Activated T-cell treated with anti-CD3 and anti-CD28 coated beads, Interleukin-2, amount 50 U/mL, for 72 hours (primary cell): ENCODE results near the gene PCK1. TPM values are rescaled to one million over a fixed set of nuclear protein-coding genes. Genes with fewer than 3 reads are reported as not detected.

Experiments used
- ATAC-seq, 2 donors: fragments of 150-1000 bp; cut with Tn5 transposase; replicated peaks in 1 of 2; 2 replicates each; pipeline ENCODE4 v1.10.0; 2021; ENCODE audit warnings: moderate library complexity in 2 of 2, mild to moderate bottlenecking in 1 of 2
- DNase-seq, 2 donors: peaks; one replicate each; pipeline ENCODE4 v3.0.0; 2021 to 2022; ENCODE audit warnings: mixed read lengths in 1 of 2
- H3K27ac Mint-ChIP-seq: one replicate; pipeline ENCODE4 v1.8.0; 2022; ENCODE audit warnings: mild to moderate bottlenecking, moderate library complexity, mixed read lengths
- H3K27me3 Mint-ChIP-seq: one replicate; pipeline ENCODE4 v1.8.0; 2022; ENCODE audit warnings: low read depth, mixed read lengths
- H3K36me3 Mint-ChIP-seq, 2 donors: one replicate each; pipeline ENCODE4 v1.8.0; 2022; ENCODE audit warnings: mixed read lengths in 2 of 2, mild to moderate bottlenecking in 1 of 2; ENCODE audit not compliant: insufficient read depth in 2 of 2
- H3K4me1 Mint-ChIP-seq: one replicate; pipeline ENCODE4 v1.8.0; 2022; ENCODE audit warnings: low read depth, mixed read lengths
- H3K4me3 Mint-ChIP-seq, 2 donors: one replicate each; pipeline ENCODE4 v1.8.0; 2022; ENCODE audit warnings: mild to moderate bottlenecking in 2 of 2, mixed read lengths in 2 of 2, moderate library complexity in 2 of 2
- H3K9me3 Mint-ChIP-seq, 2 donors: one replicate each; pipeline ENCODE4 v1.8.0; 2022; ENCODE audit warnings: mixed read lengths in 2 of 2
- total RNA-seq, 2 donors: library from RNA; stranded (reverse); gene quantifications; one replicate each; pipeline ENCODE4 v1.2.3, GENCODE V29; 2022

The PCK1 gene
- total RNA-seq, 2 donors from 2014 or later: not detected

GRCh38 chr20:57526885-57527460 is 33.9 kb upstream of the PCK1 start:
- no peak overlapping the region for H3K4me3 Mint-ChIP-seq
- ATAC-seq (no peak), DNase-seq (no peak)
- H3K27ac Mint-ChIP-seq: no peak overlapping the region
- peaks cover 11% of the 10 kb centered on the region for H3K4me1 Mint-ChIP-seq
- no peaks in the 10 kb centered on the region for H3K36me3 Mint-ChIP-seq
- H3K9me3 Mint-ChIP-seq: no peaks in the 10 kb centered on the region
- peaks cover 6% of the 10 kb centered on the region for H3K27me3 Mint-ChIP-seq

- no peak overlapping the region for H3K4me3 Mint-ChIP-seq
- H3K9me3 Mint-ChIP-seq: no peaks in the 10 kb centered on the region
- no peak overlapping the region for H3K27ac Mint-ChIP-seq
- H3K36me3 Mint-ChIP-seq: no peaks in the 10 kb centered on the region
- peaks cover 6% of the 10 kb centered on the region for H3K4me1 Mint-ChIP-seq
- ATAC-seq (no peak), DNase-seq (no peak)
- peaks cover 6% of the 10 kb centered on the region for H3K27me3 Mint-ChIP-seq
Observed at GRCh38 chr20:57527728-57528127, 33.2 kb upstream of the PCK1 start.

- H3K27me3 Mint-ChIP-seq: peaks cover 6% of the 10 kb centered on the region
- peaks cover 2% of the 10 kb centered on the region for H3K4me1 Mint-ChIP-seq
- H3K36me3 Mint-ChIP-seq: no peaks in the 10 kb centered on the region
- no peak for DNase-seq
- no peaks in the 10 kb centered on the region for H3K9me3 Mint-ChIP-seq
- no peak for ATAC-seq
- H3K4me3 Mint-ChIP-seq: no peak overlapping the region
- no peak overlapping the region for H3K27ac Mint-ChIP-seq
Observed at GRCh38 chr20:57528148-57528547, 32.8 kb upstream of the PCK1 start.

- no peaks in the 10 kb centered on the region for H3K4me1 Mint-ChIP-seq
- H3K9me3 Mint-ChIP-seq: no peaks in the 10 kb centered on the region
- H3K27me3 Mint-ChIP-seq: peaks cover 13% of the 10 kb centered on the region
- no peak overlapping the region for H3K4me3 Mint-ChIP-seq
- ATAC-seq (no peak), DNase-seq (no peak)
- H3K36me3 Mint-ChIP-seq: no peaks in the 10 kb centered on the region
- no peak overlapping the region for H3K27ac Mint-ChIP-seq
Observed at GRCh38 chr20:57529160-57529585, 31.7 kb upstream of the PCK1 start.

GRCh38 chr20:57529810-57530209 is 31.1 kb upstream of the PCK1 start:
- Mint-ChIP-seq H3K9me3 (no peaks in the 10 kb centered on the region), H3K36me3 (no peaks in the 10 kb centered on the region), H3K4me3 (no peak overlapping the region), H3K27me3 (peaks cover 15% of the 10 kb centered on the region), H3K27ac (no peak overlapping the region), H3K4me1 (no peaks in the 10 kb centered on the region)
- DNase-seq (no peak), ATAC-seq (no peak)

- no peak for ATAC-seq
- Mint-ChIP-seq H3K36me3 (no peaks in the 10 kb centered on the region), H3K4me1 (no peaks in the 10 kb centered on the region), H3K4me3 (no peak overlapping the region), H3K27me3 (peaks cover 19% of the 10 kb centered on the region), H3K9me3 (no peaks in the 10 kb centered on the region), H3K27ac (no peak overlapping the region)
- DNase-seq: no peak
Observed at GRCh38 chr20:57530327-57530981, 30.5 kb upstream of the PCK1 start.

- ATAC-seq: no peak
- Mint-ChIP-seq H3K4me3 (no peak overlapping the region), H3K4me1 (no peaks in the 10 kb centered on the region)
Observed at GRCh38 chr20:57532104-57532503, 28.8 kb upstream of the PCK1 start.

GRCh38 chr20:57535297-57535696 is 25.6 kb upstream of the PCK1 start:
- Mint-ChIP-seq H3K27ac (no peak overlapping the region), H3K4me3 (no peak overlapping the region), H3K27me3 (peaks cover 40% of the 10 kb centered on the region), H3K36me3 (peaks cover 0 to 3% of the 10 kb centered on the region in 2 donors), H3K9me3 (peaks cover 0 to 3% of the 10 kb centered on the region in 2 donors), H3K4me1 (no peaks in the 10 kb centered on the region)
- DNase-seq (no peak), ATAC-seq (no peak)

More at GRCh38 chr20:57532104-57532503, 28.8 kb upstream of the PCK1 start:
- no peaks in the 10 kb centered on the region for H3K9me3 Mint-ChIP-seq
- DNase-seq: no peak
- peaks cover 22% of the 10 kb centered on the region for H3K27me3 Mint-ChIP-seq
- H3K36me3 Mint-ChIP-seq: no peaks in the 10 kb centered on the region
- no peak overlapping the region for H3K27ac Mint-ChIP-seq

- peaks cover 49% of the 10 kb centered on the region for H3K27me3 Mint-ChIP-seq
- no peak overlapping the region for H3K27ac Mint-ChIP-seq
- H3K36me3 Mint-ChIP-seq: peaks cover 0 to 3% of the 10 kb centered on the region in 2 donors
- no peak overlapping the region for H3K4me3 Mint-ChIP-seq
- DNase-seq (no peak), ATAC-seq (no peak)
- H3K4me1 Mint-ChIP-seq: no peaks in the 10 kb centered on the region
- peaks cover 0 to 3% of the 10 kb centered on the region in 2 donors for H3K9me3 Mint-ChIP-seq
Observed at GRCh38 chr20:57536120-57536708, 24.7 kb upstream of the PCK1 start.

GRCh38 chr20:57536771-57537724 is 23.9 kb upstream of the PCK1 start:
- Mint-ChIP-seq H3K9me3 (peaks cover 0 to 3% of the 10 kb centered on the region in 2 donors), H3K27ac (no peak overlapping the region), H3K4me3 (no peak overlapping the region), H3K4me1 (no peaks in the 10 kb centered on the region), H3K27me3 (peaks cover 50% of the 10 kb centered on the region), H3K36me3 (peaks cover 0 to 3% of the 10 kb centered on the region in 2 donors)
- no peak for DNase-seq
- no peak for ATAC-seq

- no peak for ATAC-seq
- Mint-ChIP-seq H3K27ac (no peak overlapping the region), H3K4me3 (no peak overlapping the region), H3K36me3 (peaks cover 0 to 3% of the 10 kb centered on the region in 2 donors), H3K9me3 (peaks cover 0 to 3% of the 10 kb centered on the region in 2 donors), H3K27me3 (peaks cover 50% of the 10 kb centered on the region), H3K4me1 (no peaks in the 10 kb centered on the region)
- no peak for DNase-seq
Observed at GRCh38 chr20:57537822-57538221, 23.1 kb upstream of the PCK1 start.

GRCh38 chr20:57539889-57540288 is 21.0 kb upstream of the PCK1 start:
- Mint-ChIP-seq H3K4me3 (no peak overlapping the region), H3K4me1 (no peaks in the 10 kb centered on the region), H3K9me3 (peaks cover 0 to 3% of the 10 kb centered on the region in 2 donors), H3K27ac (no peak overlapping the region), H3K36me3 (peaks cover 0 to 3% of the 10 kb centered on the region in 2 donors), H3K27me3 (peaks cover 55% of the 10 kb centered on the region)
- no peak for DNase-seq
- ATAC-seq: no peak
